SKM-1 treated with dmso at 0.1 percent for 144 hours (cell line): ENCODE data around the gene NELL2.
"Not testable (repeated sequence)": the region's sequence is repeated elsewhere in the genome, so short reads cannot be mapped to it uniquely, and the experiment has no call there.

Source experiments
- DNase-seq: peaks from one replicate; lab custom pipeline; 2025; ENCODE audit not compliant: unreplicated experiment; lab: John Stamatoyannopoulos, UW

NELL2 gene

DNA sequence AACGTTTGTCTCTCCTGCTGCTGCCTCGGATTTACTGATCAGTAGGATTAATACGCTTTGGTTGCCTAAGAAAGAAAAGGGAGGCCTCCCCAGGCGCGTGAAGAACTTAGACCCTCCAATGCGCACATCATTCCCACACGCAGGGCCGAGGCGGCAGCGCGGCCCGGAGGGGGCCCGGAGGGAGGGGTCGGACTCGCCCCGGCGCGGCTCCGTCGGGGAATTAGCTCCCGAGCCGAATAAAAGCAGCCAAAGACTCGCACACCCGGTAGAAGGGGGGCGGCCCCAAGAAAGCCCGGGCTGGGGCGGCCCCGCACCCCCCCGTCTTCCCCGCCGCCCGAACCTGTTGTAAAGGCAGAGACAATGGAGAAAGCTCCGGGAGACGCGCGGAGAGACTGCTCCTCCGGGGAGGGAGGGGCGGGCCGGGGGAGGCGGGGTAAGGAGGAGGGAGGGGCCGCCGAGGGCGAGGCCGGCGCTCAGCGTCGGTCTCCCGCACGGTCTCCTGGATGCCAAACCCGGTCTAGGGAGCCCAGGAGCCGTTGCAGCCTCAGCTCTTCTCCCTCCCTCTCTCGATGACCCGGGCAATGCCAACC, at the start of gene NELL2:
Gene NELL2, minus strand, starts transcription at position 362 of the 590 bp plus-strand sequence. CDS start 446 bp downstream, outside the sequence.
- DNase-seq: no peak

DNA sequence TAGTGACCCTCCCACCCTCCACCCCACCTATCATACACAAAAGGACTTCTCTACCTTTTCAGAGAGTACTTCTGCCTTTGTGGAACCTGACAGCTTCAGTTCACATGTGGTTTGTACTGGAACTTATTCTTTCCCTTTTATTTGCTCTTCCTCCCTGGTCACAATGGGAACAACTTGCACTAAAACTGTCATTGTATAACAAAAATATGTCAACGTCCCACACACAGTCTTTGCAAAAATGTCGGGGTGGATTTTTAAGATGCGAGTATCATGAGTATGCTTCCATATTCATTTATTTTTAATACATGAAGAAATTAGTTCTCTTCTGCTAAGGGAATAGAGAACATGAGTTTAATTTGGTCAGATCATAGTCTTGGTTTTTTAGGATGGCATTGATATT, 45.6 kb upstream of the NELL2 start:
- DNase-seq: no peak

DNA sequence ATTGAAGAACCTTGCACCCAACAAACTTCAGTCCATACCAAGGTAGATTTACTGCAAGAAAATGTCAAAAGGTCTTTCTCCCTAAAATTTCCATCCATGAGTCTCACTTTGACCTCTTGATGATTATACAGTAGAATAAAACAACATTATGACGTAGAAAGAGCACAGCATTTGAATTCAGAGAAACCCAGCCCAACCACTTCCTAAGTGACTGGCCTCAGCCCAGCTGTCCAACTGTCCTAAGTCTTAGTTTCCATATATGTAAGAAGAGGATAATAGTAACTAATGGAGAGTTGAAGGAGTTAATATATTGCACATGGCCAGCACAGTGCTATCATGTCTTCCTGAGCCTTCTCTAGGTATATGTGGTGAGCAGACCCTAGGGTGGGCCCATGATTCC, 41.0 kb upstream of the NELL2 start:
- no peak for DNase-seq

DNA sequence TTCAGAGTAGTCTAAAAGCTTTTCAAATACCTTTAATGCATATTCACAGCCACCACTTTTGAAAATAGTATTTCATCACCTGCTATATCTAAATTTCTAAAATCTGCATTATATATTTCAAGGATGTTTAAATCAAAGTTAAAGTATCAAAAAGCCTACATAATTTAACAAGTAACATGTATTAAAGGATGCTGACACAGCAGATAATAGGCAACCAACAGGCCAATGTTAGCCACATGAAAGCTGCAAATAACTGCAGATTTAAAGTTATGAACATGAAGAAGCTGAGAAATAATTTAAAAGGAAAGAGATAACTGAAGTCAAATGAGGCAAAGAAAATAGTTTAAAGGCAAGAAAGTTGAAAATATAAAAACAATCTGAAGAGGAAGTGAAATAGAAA, 39.8 kb upstream of the NELL2 start:
- no peak for DNase-seq

DNA sequence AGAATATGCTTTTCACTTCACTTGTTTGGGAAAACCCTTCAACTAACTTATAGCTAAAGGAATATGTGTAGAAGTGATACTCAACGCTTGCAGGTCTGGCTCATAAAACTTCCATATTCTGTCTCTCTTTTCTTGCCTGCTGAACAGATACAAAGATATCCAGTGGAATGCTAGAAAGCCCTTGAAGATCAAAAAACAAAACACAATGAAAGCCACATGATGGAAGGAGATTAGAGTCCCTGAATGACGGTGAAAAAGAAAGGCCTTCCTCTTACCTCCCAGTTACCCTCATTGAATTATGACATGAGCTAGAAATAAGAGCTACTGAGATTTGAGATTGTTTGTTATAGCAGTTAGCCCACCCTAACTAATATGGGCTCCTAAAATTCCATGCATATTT, 28.2 kb upstream of the NELL2 start:
- DNase-seq: no peak

DNA sequence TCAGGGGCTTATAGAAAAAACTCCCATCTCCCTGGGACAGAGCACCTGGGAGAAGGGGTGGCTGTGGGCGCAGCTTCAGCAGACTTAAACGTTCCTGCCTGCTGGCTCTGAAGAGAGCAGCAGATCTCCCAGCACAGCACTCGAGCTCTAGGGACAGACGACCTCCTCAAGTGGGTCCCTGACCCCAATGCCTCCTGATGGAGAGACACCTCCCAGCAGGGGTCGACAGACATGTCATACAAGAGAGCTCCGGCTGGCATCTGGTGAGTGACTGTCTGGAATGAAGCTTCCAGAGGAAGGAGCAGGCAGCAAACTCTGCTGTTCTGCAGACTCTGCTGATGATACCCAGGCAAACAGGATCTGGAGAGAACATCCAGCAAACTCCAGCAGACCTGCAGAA, 22.0 kb upstream of the NELL2 start:
- DNase-seq: not testable (repeated sequence)

DNA sequence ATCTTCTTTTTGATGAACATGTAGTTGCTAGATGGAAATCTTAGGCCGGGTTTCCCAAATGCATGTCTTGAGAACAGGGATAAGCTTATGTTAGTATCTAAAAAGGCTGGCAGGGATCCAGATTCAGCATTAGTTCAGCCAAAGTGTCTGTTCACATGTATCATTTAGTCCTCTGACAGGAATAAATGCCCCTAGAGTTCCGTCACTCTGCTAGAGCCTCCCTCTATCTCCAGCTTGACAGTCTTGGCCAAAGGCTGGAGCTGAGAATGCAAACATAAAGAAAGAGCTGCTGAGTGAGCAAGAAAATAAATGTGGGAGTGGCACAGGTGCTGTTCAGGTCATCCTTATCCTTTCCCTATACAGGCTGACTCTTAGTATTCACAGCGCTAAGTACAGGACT, 13.8 kb upstream of the NELL2 start:
- DNase-seq: no peak

DNA sequence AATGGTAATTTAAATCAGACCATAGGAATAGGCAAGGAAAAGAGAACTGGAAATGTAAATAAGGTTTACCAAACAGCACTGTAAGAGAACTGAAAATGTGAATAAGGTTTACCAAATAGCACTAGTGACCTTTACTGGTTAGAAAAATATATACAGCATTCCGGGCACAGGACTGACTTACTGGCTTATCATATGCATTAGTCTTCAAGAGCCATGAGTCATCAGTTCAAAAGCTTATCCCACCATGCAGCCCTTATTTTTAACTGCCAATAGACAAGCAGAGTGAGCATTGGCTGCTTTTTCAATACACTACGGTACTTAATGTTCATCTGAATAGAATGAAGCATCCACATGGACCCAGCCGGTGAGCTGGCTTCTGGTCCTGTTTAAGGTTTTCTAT, 13.0 kb upstream of the NELL2 start:
- DNase-seq: no peak

DNA sequence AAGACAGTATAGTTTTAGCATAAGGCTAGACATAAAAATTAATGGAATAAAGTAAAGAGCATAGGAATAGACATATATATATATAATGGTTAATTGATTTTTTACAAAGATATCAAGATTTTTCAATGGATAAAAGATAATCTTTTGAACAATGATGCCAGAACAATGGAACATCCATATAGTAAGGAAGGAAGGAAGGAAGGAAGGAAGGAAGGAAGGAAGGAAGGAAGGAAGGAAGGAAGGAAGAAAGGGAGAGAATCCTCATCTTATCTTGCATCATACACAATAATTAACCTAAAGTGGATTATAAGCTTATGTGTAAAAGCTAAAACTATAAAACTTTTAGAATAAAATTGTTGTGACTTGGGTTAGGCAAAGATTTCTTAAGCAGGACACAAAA, 9.8 kb upstream of the NELL2 start:
- DNase-seq: no peak

DNA sequence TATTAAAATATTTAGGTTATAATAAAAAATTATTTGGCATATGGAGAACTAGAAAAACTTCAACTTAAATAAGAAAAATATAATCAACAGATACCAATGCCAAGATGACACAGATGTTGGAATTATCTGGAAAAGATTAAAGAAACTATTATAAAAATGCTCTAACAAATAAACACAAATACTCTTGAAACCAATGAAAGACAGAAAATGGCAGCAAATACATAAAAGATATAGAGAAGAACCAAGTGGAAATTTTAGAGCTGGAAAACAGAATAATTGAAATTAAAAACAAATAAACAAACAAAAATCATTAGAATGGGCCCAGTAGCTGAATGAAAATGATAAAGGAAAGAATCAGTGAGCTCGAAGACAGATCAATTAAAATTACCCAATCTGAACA, 5.1 kb upstream of the NELL2 start:
- no peak for DNase-seq

DNA sequence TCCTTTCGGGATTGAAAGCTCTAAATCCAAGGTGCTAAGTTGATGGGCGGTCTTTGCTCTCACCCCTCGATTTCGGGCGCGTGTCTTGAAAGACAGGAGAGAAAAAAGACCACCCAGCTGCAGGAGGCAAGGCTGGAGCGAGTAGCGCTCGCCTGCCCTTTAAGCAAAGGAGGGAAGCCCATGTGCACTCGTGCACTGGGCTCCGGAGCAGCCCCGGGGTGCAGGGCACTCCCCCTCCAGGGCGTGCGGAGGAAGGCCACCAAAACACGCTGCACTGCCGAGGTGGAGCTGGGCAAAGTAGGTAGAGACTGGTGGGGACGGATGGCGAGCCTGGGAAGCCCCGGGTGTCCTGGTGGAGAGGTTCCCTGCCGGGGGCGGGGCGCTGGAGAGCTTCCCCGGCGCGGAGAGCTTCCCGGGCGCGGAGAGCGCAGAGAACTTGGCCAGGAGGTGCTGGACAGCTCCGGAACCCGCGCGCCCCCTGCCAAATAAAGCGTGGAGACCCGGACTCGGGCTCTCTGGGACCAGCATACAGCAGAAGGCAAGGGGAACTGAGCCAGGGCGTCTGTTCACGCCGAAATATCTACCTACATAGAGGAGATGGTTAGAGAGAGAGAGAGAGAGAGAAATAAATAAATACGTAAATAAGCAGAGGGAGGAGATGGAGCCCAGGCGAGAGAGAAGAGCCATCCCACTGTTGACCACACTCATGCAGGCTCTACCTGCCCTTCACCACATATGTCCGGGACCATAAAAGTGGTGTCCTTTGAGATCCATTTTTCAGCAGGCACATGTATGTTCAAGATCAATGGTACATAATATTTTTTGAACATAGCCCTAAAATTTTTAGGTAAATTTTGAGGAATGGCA, 662 bp upstream of the NELL2 start:
- DNase-seq: no peak

DNA sequence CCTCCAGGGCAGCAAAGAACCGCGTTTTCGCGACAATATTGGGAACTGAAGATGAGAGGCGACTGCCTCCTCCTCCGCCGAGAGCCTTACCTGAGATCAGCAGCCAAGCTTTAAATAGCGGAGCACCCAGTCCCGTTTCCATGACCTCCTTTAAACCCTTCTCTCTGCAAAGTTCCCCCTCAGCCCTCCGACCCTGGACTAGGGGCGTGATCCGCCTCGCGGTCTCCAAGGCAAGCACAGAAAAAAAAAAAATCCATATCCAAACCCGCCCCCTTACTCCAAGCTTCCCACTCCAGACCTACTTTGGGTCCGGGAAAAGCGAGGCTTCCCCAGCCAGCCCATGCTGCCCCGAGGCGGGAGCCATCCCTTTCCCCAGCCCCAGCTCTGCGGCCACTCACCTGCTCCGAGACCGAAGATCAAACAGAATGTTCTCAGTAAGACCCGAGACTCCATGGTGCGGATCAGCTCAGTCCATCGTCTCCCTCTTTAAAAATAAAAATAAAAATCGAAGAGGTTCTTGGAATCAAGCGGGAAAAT, 630 bp downstream of the NELL2 start:
- DNase-seq: no peak

DNA sequence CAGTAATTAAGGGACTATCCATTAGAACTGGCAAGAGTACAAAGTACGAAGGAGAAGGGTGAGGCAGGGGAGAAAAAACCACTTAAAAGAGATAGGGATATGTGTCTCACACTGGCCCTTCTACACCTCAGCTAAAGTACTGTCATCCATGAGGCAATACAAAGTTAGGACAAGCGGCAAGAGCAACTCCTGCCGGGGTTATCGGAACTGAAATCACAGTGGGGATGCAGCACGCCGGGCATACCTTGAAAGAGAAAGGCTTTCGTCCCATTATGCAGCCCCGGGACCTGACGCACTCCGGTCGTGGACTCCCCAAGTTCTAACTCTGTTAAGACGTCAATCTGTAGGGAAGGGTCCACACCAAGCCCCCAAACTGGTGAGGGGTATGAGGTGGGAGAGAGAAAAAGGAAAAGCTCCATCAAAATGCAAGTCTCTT, 1.1 kb downstream of the NELL2 start:
- no peak for DNase-seq

DNA sequence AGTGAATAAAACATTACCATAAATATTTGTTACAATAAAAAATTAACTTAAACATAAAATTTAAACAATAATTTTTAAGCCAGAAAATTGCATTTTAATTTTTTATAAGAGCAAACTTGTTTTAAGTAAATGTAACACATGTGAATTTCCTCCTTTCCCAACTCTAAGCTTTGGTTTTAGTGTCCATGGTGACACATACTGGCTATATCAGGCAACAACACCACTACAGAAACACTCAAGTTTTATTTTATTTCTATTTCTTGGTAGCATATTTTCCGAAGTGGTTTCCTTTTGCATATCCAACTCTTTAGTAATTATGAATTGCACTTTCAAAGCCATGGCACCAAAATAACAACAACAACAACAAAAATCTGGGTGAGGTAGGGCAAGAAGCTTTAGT, 2.2 kb downstream of the NELL2 start:
- DNase-seq: no peak

DNA sequence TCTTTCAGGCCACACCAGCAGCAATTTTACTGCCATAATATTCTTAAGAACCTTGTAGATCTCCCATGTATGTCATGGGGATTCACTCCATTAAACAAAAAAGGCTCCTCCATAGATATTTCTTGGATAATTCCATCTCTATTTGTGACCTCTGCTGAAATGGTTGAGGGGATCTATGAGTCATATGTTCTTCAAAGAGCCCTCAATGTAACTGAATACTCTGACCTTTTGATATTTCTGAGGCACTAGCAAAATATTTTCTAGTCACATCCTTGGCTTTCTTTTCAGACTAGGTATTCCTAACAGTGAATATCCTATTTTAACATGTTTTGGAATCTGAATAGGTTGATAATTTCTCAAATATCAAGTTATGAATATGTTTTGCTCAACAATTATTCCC, 6.6 kb downstream of the NELL2 start:
- DNase-seq: no peak

DNA sequence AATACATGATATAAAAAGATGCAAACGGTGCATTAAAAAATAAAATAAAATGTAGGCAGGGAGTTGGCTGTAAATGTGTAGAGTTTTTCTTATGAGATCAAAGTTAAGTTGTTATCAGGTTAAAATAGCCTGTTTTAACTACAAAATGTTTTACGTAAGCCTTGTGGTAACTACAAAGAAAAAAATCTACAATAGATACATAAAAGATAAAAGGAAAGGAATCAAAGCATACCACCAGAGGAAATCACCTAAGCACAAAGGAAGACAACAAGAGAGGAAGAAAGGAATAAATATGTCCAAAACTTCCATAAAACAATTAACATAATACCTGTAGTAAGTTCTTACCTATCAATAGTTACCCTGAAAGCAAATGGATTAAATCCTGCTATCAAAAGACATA, 12.2 kb downstream of the NELL2 start:
- no peak for DNase-seq

DNA sequence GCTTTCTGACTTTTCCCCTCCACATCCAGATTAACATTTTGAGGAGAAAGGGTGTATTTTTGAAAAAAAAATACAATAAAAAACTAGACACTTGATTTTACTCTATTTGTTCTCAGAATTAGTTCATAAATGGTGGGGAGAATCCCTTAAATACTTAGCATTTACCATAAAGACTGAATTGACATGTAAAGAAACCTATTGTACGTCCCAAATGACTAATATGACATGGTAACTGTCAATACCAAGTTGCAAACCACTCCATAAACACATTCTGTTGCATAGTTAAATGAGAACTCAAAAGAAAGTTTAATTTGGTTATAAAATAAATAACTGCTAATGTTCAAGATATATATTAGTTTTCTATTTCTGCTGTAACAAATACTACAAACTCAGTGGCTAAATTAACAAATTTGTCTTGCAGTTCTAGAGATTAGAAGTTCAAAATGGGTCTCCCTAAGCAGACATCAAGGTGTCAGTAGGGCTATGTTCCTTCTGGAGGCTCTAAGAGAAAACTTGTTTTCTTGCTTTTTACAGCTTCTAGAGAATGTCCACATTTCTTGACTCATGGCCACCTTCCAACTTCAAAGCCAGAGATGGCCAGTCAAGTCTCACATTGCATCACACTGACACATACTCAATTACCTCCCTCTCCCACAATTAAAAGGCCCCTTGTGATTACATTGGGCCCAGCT, 16.0 kb downstream of the NELL2 start:
- DNase-seq: no peak

DNA sequence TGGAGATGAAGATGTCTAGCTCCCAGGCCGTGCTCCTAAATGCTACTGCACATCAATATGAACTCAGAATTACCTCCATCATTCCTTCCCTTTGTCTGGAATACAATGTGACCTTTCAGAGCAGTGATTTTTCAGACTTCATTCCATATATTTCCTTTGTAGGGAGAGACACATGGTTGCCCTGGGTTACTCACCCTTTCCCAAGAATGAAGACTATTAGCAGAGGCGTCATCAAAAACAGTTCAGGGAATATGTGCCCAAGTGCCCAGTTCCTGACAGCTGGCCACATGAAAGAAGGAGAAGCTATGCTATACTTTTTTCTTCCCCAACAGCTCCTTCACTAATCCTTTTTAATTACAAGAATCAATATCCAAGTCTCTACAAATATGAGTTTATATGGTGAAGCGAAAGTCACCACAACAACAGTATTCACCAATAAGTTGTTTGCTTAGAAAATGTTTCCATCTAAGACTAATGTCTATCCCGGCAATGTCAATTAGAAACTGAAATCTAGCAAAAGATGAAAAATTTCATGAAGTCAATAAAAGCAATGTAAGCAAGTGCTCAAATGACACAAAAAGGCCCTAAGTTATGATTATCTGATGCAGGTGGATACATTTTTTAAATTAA, 17.8 kb downstream of the NELL2 start:
- no peak for DNase-seq

DNA sequence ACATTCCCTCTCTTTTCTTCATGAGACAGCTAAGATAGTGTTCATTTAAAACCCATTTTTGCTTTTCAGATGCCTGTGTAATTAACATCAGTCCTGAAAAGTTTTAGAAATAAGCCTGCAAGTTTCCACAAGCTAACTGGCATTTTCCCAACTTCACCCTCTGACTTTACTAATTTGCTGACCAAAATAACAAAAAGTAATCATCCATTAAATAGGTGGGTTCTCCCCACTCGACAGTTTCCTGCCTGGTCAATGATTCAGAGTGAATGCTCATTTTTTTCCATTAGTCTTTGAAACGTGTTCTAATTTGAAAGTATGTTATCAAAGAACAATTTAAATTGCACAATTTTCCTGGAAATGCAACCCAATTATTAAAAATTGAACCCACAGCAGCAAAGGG, 23.6 kb downstream of the NELL2 start:
- DNase-seq: no peak

DNA sequence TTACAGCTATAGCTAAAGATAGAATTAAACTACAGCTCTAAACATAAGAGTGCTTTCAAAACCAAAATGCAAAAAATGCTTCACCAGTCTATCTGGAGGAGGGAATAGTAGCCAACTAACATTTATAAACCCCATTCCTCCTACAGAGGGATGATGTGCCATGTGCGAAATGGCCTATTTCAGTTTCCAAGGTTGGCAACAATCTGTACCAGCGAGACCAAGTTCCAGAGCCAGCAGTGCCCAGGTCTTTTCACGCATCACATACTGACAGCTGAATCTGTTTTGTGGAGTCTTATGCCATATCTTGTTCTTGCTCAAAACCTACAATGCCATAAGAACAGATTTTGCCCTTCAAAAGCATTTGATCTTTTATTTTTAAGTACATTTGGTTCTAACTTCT, 24.5 kb downstream of the NELL2 start:
- DNase-seq: no peak

DNA sequence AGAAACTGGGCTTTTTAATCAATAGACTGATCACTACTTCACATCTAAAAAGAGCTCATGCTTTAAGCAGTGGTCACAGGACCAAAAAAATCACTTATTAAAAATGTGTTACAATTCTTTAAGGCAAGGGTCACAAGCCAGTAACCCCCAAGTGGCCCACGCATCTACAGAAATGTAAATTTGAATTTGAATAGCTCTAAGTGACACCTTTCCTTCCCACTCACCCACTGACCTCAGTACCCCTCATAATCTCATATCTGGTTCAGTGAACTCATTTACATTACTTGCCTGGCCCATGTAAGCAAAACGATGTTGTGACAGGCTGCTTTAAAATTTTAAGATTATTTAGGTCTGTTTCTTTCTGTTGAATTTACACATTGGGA, 27.4 kb downstream of the NELL2 start:
- DNase-seq: no peak
